Measurements from ENCODE around the gene RASA1. TPM values are rescaled to one million over a fixed set of nuclear protein-coding genes. Genes with fewer than 3 reads are reported as not detected.
A peak's percentile ranks its signal among the peaks of the same experiment; 100 is the strongest.

RASA1 gene
- total RNA-seq: 21.8 TPM
- polyA plus RNA-seq: 29.6 TPM
- long read RNA-seq, donor 1: 0 reads
- long read RNA-seq, donor 2: 0 reads
- long read RNA-seq, donor 3, partial matches to known transcripts: 149 of 151 reads
- long read RNA-seq, donor 3, other reads (novel, unspliced or antisense): 0 of 151 reads
- long read RNA-seq, donor 4, partial matches to known transcripts: 75 of 75 reads
- long read RNA-seq, donor 4, other reads (novel, unspliced or antisense): 0 of 75 reads
- long read RNA-seq, donor 5, partial matches to known transcripts: 0 of 2 reads
- long read RNA-seq, donor 5, other reads (novel, unspliced or antisense): 0 of 2 reads
- long read RNA-seq, donor 6, partial matches to known transcripts: 66 of 68 reads
- long read RNA-seq, donor 6, other reads (novel, unspliced or antisense): 0 of 68 reads
- long read RNA-seq, donor 7, partial matches to known transcripts: 159 of 160 reads
- long read RNA-seq, donor 7, other reads (novel, unspliced or antisense): 0 of 160 reads
- long read RNA-seq, donor 8, partial matches to known transcripts: 0 of 1 reads
- long read RNA-seq, donor 8, other reads (novel, unspliced or antisense): 0 of 1 reads
- long read RNA-seq, donor 9, partial matches to known transcripts: 30 of 52 reads
- long read RNA-seq, donor 9, other reads (novel, unspliced or antisense): 21 of 52 reads
- long read RNA-seq, donor 10, partial matches to known transcripts: 18 of 49 reads
- long read RNA-seq, donor 10, other reads (novel, unspliced or antisense): 30 of 49 reads

DNA sequence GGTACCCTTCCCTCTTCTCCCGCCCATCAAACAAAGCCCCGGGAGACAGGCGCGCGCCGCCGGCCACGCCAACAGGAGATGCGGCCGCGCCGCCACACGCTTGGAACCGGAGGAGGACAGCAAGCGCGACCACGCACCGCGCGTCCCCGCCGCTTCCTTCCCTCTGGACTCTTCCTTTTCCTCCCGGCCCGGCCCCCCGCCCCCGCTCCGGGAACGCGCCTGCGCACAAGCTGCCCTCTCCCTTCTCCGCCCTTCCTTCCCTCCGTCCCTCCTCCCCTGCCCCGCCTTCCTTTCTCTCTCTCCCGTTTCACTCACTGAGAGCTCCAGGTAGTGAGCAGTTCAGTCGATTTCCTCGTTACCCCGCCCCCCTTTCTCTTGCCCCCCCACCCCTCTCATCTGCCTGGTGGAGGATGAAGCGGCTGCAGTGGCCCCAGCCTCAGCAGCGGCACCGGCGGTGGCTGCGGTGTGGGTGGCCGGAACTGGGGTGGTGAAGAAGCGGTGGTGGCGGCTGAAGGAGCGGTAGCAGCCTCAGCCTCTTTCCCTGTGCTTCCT, at the start of gene RASA1:
Gene RASA1 (plus strand): TSS at position 310 of the 552 bp plus-strand sequence. CDS start 569 bp downstream, outside the sequence.
- H3K4me1 ChIP-seq (ENCODE audit: control insufficient read depth in 2 of 2, insufficient read depth in 2 of 2, low read length in 2 of 2): peaks cover 8% of the 10 kb centered on the region in 2 donors
- H3K36me3 ChIP-seq (ENCODE audit: control insufficient read depth in 2 of 2, insufficient read depth in 2 of 2, low read length in 1 of 2): peaks cover 0 to 10% of the 10 kb centered on the region in 2 donors
- H3K27ac ChIP-seq (ENCODE audit: low read depth in 1 of 2, low read length in 1 of 2): peak within 1 kb of the TSS; percentile 86 to 90
- H3K9me3 ChIP-seq (ENCODE audit: control insufficient read depth in 2 of 2, insufficient read depth in 1 of 2, low read length in 1 of 2): no peaks in the 10 kb centered on the region
- DNase-seq (ENCODE audit: low read depth in 6 of 9, low spot score in 9 of 9): peak; percentile 54 to 92 (median 74)
- WGBS: under 1% methylated on average over 46 of the region's 46 CpGs
- no peaks in the 10 kb centered on the region for H3K27me3 ChIP-seq (ENCODE audit: control insufficient read depth in 2 of 2, insufficient read depth in 1 of 2, low read length in 1 of 2)
- H3K4me3 ChIP-seq (ENCODE audit: low read length in 2 of 2): peak within 1 kb of the TSS; percentile 64 to 76

DNA sequence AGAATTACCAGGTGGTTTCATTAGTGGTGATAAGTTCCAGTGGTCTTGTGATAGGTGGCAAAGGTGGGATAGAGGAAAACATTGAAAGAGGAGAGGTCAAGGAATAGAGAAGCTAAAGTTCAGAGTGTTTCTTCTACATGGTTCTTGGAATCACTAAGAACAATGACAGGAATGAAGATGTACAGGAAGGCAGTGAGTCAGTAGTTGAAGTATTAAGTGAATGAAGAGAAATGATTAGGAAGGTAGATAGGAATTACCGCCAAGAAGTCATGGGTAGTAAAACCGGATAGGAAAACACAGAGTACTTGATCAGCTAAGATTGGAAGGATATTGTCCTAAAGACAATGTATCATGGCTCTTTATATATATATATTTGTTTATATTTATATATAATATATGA, 37.9 kb upstream of the RASA1 start:
- Histone ChIP-seq H3K27me3 (ENCODE audit: control insufficient read depth in 2 of 2, insufficient read depth in 1 of 2, low read length in 1 of 2) (no peaks in the 10 kb centered on the region), H3K36me3 (ENCODE audit: control insufficient read depth in 2 of 2, insufficient read depth in 2 of 2, low read length in 1 of 2) (no peaks in the 10 kb centered on the region), H3K4me3 (ENCODE audit: low read length in 2 of 2) (no peak overlapping the region), H3K9me3 (ENCODE audit: control insufficient read depth in 2 of 2, insufficient read depth in 1 of 2, low read length in 1 of 2) (no peaks in the 10 kb centered on the region), H3K4me1 (ENCODE audit: control insufficient read depth in 2 of 2, insufficient read depth in 2 of 2, low read length in 2 of 2) (no peaks in the 10 kb centered on the region), H3K27ac (ENCODE audit: low read depth in 1 of 2, low read length in 1 of 2) (no peak overlapping the region)
- DNase-seq (ENCODE audit: low read depth in 6 of 9, low spot score in 9 of 9): no peak
- 98% methylated on average over 2 of the region's 2 CpGs for WGBS

DNA sequence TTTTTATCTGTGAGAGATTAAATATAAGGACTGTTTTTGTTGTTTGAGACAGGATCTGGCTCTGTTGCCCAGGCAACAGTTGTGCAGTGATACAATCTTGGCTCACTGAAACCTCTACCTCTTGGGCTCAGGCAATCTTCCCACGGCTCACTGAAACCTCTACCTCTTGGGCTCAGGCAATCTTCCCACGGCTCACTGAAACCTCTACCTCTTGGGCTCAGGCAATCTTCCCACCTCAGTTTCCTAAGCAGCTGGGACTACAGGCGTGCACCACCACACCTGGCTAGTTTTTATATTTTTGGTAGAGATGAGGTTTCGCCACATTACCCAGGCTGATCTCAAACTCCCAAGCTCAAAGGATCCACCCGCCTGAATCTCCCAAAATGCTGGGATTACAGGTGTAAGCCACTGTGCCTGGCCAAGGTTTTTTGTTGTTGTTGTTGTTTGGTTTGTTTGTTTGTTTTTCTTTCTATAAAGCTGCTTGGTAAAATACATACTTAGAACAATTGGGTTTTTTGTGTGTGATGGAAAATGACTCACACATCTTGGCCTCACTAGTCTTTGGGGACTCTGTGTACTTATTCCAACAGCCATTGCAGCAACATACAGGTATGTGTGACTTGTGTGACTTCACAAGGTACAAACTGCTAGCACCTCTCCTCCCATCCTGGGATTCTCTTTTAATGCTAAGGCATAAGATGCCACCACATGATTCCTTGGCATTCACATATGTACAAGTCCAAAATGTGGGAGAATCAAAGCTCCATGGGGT, 36.5 kb upstream of the RASA1 start:
- peak in 2 of 9 donors; percentile 11 to 29 for DNase-seq (ENCODE audit: low read depth in 6 of 9, low spot score in 9 of 9)
- H3K36me3 ChIP-seq (ENCODE audit: control insufficient read depth in 2 of 2, insufficient read depth in 2 of 2, low read length in 1 of 2): no peaks in the 10 kb centered on the region
- WGBS: 75% methylated on average over 5 of the region's 5 CpGs
- H3K27me3 ChIP-seq (ENCODE audit: control insufficient read depth in 2 of 2, insufficient read depth in 1 of 2, low read length in 1 of 2): no peaks in the 10 kb centered on the region
- no peaks in the 10 kb centered on the region for H3K4me1 ChIP-seq (ENCODE audit: control insufficient read depth in 2 of 2, insufficient read depth in 2 of 2, low read length in 2 of 2)
- H3K4me3 ChIP-seq (ENCODE audit: low read length in 2 of 2): no peak overlapping the region
- no peak overlapping the region for H3K27ac ChIP-seq (ENCODE audit: low read depth in 1 of 2, low read length in 1 of 2)
- no peaks in the 10 kb centered on the region for H3K9me3 ChIP-seq (ENCODE audit: control insufficient read depth in 2 of 2, insufficient read depth in 1 of 2, low read length in 1 of 2)

DNA sequence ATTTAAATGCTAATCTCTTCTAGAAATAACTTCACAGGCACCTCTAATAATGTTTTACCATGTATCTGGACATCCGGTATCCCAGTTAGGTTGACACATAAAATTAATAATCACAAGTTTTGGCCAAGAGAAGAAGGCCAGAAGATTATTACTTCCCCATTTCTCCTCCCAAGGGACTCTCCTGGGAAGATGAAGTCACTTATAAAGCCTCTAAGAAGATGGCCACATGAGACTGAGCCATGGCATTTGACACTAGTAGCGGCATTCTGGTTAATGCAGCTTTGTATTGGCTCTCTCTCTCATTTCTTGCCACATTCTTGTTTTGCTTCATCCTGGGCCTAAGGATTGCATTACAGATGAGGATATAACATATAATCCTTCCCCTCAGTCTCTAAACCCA, 34.5 kb upstream of the RASA1 start:
- H3K27me3 ChIP-seq (ENCODE audit: control insufficient read depth in 2 of 2, insufficient read depth in 1 of 2, low read length in 1 of 2): no peaks in the 10 kb centered on the region
- 100% methylated on average over 2 of the region's 2 CpGs for WGBS
- H3K27ac ChIP-seq (ENCODE audit: low read depth in 1 of 2, low read length in 1 of 2): no peak overlapping the region
- no peak for DNase-seq (ENCODE audit: low read depth in 6 of 9, low spot score in 9 of 9)
- no peaks in the 10 kb centered on the region for H3K9me3 ChIP-seq (ENCODE audit: control insufficient read depth in 2 of 2, insufficient read depth in 1 of 2, low read length in 1 of 2)
- no peaks in the 10 kb centered on the region for H3K36me3 ChIP-seq (ENCODE audit: control insufficient read depth in 2 of 2, insufficient read depth in 2 of 2, low read length in 1 of 2)
- H3K4me3 ChIP-seq (ENCODE audit: low read length in 2 of 2): no peak overlapping the region
- H3K4me1 ChIP-seq (ENCODE audit: control insufficient read depth in 2 of 2, insufficient read depth in 2 of 2, low read length in 2 of 2): no peaks in the 10 kb centered on the region

DNA sequence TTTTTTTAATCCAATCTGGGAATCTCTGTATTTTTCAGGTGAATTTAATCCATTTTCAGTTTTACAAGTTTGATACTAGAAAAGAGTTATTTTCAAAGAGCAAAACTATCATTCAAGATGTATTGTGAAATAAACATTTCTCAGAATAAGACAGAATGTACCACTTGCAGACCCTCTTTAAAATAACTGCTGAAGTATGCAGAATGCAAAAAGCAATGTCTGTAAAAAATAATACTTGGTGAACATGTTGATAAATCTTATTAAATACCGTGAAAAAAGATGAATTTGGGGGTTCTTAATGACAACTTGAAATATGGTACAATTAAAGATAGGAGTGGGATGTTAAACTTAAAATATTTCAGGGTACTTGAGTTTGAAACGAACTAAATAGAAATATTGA, 26.1 kb upstream of the RASA1 start:
- Histone ChIP-seq H3K27ac (ENCODE audit: low read depth in 1 of 2, low read length in 1 of 2) (no peak overlapping the region), H3K36me3 (ENCODE audit: control insufficient read depth in 2 of 2, insufficient read depth in 2 of 2, low read length in 1 of 2) (no peaks in the 10 kb centered on the region), H3K4me3 (ENCODE audit: low read length in 2 of 2) (no peak overlapping the region), H3K27me3 (ENCODE audit: control insufficient read depth in 2 of 2, insufficient read depth in 1 of 2, low read length in 1 of 2) (no peaks in the 10 kb centered on the region), H3K4me1 (ENCODE audit: control insufficient read depth in 2 of 2, insufficient read depth in 2 of 2, low read length in 2 of 2) (no peaks in the 10 kb centered on the region), H3K9me3 (ENCODE audit: control insufficient read depth in 2 of 2, insufficient read depth in 1 of 2, low read length in 1 of 2) (no peaks in the 10 kb centered on the region)
- DNase-seq (ENCODE audit: low read depth in 6 of 9, low spot score in 9 of 9): no peak
- WGBS: 96% methylated on average over 2 of the region's 2 CpGs

DNA sequence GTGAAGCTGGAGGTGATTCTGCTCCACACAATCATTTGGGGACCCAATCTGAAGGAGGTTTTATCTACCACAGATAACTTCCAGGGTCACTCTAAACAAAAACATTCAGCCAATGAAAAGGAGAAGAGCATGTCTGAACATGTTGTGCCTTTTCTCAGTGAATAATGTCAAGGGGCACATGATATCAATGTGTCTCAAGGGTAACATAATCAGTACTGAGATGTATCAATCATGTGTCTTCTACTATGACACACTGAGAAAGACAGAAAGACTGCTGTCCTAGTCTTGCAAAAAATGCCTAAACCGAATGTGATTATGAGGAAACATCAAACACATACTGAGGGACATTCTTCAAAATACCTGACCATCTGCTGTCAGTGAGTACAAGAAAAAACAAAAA, 25.4 kb upstream of the RASA1 start:
- Histone ChIP-seq H3K9me3 (ENCODE audit: control insufficient read depth in 2 of 2, insufficient read depth in 1 of 2, low read length in 1 of 2) (no peaks in the 10 kb centered on the region), H3K27ac (ENCODE audit: low read depth in 1 of 2, low read length in 1 of 2) (no peak overlapping the region), H3K4me1 (ENCODE audit: control insufficient read depth in 2 of 2, insufficient read depth in 2 of 2, low read length in 2 of 2) (no peaks in the 10 kb centered on the region), H3K36me3 (ENCODE audit: control insufficient read depth in 2 of 2, insufficient read depth in 2 of 2, low read length in 1 of 2) (no peaks in the 10 kb centered on the region), H3K27me3 (ENCODE audit: control insufficient read depth in 2 of 2, insufficient read depth in 1 of 2, low read length in 1 of 2) (no peaks in the 10 kb centered on the region), H3K4me3 (ENCODE audit: low read length in 2 of 2) (no peak overlapping the region)
- no peak for DNase-seq (ENCODE audit: low read depth in 6 of 9, low spot score in 9 of 9)
- 91% methylated on average over 1 of the region's 1 CpG for WGBS

DNA sequence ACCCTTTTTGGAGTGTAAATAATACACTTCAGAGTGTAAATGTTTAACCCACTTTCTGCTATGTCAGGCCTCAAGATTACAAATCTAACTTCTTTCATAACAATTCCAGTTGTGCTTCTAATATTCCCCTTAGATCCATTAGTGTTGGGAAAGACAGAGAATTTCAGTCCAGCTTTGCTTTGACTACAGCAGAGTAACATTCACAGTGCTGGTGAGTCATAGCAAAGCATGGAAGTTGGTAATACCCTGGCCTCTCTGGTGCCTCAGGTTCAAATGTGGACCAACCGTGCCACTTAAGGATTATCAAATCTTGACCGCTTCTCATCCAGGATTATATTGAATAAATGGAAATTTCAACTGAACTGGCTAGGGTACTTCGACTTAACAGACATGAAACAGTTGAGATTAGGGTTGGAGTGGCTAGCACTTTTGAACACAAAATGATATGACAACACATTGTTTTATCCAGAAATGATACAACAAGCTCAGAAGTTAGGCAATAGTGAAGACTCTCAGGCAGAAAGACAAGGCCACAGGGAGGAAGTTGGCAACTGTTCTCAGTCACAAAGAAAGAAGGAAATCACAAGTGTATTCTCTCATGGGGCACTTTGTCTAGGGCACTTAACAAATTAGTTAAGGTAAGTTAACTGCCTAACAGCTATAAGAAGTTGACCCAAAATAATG, 24.4 kb upstream of the RASA1 start:
- no peak overlapping the region for H3K4me3 ChIP-seq (ENCODE audit: low read length in 2 of 2)
- no peaks in the 10 kb centered on the region for H3K27me3 ChIP-seq (ENCODE audit: control insufficient read depth in 2 of 2, insufficient read depth in 1 of 2, low read length in 1 of 2)
- no peaks in the 10 kb centered on the region for H3K9me3 ChIP-seq (ENCODE audit: control insufficient read depth in 2 of 2, insufficient read depth in 1 of 2, low read length in 1 of 2)
- no peak overlapping the region for H3K27ac ChIP-seq (ENCODE audit: low read depth in 1 of 2, low read length in 1 of 2)
- 99% methylated on average over 3 of the region's 3 CpGs for WGBS
- DNase-seq (ENCODE audit: low read depth in 6 of 9, low spot score in 9 of 9): peak in 1 of 9 donors; percentile 21
- no peaks in the 10 kb centered on the region for H3K36me3 ChIP-seq (ENCODE audit: control insufficient read depth in 2 of 2, insufficient read depth in 2 of 2, low read length in 1 of 2)
- H3K4me1 ChIP-seq (ENCODE audit: control insufficient read depth in 2 of 2, insufficient read depth in 2 of 2, low read length in 2 of 2): no peaks in the 10 kb centered on the region

DNA sequence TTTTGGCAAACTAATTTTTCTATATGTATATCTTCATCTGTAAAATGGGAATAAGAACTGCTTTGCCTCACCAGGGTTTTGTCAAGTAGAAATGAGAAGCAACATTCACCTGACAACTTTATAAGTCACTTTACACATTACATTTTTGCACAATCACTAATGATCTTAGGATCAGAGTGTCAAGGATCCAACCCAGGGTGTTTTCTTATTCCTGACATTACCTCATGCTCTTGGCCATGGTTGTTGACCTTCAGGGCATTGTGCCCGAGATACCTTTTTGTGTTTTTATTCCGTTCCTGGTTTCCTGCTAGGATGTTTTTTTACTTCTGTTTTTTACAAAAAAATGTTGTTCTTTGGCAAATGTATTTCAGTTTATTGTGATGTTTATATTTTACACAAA, 22.2 kb upstream of the RASA1 start:
- WGBS: 93% methylated on average over 2 of the region's 2 CpGs
- DNase-seq (ENCODE audit: low read depth in 6 of 9, low spot score in 9 of 9): no peak
- H3K4me1 ChIP-seq (ENCODE audit: control insufficient read depth in 2 of 2, insufficient read depth in 2 of 2, low read length in 2 of 2): no peaks in the 10 kb centered on the region

More for the DNA sequence above, 22.2 kb upstream of the RASA1 start:
- H3K27me3 ChIP-seq (ENCODE audit: control insufficient read depth in 2 of 2, insufficient read depth in 1 of 2, low read length in 1 of 2): no peaks in the 10 kb centered on the region
- no peaks in the 10 kb centered on the region for H3K9me3 ChIP-seq (ENCODE audit: control insufficient read depth in 2 of 2, insufficient read depth in 1 of 2, low read length in 1 of 2)
- no peak overlapping the region for H3K27ac ChIP-seq (ENCODE audit: low read depth in 1 of 2, low read length in 1 of 2)
- H3K36me3 ChIP-seq (ENCODE audit: control insufficient read depth in 2 of 2, insufficient read depth in 2 of 2, low read length in 1 of 2): no peaks in the 10 kb centered on the region
- no peak overlapping the region for H3K4me3 ChIP-seq (ENCODE audit: low read length in 2 of 2)

Data from thymus (tissue), 14 donors.